HG03280 (cell line): ENCODE data around the gene PRB3.
A peak's percentile ranks its signal among the peaks of the same experiment; 100 is the strongest.

Experiments used
- ATAC-seq: cut with Tn5 transposase; IDR thresholded peaks from one replicate; pipeline ENCODE4 v1.9.1; 2021; ENCODE audit warnings: mild to moderate bottlenecking, moderate library complexity; ENCODE audit not compliant: unreplicated experiment

Gene PRB3

DNA sequence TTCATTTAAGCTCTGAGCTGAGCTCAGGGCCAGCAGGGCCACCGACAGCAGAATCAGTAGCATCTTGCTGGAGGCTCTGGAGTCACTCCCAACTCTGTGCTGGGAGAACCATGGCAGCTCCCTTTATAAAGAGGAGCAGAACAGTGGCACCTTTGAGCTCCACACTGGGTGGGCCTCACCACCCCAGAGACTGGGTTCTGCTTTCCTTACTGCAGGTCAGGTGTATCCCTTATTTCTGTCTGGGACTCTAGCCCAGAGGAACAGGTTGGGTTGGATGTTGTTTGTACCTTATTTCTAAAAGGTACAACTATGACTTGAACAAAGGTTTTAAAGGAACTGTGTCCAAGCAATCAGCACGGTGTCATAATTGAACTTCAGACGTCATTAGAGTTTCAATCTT lies at the start of gene PRB3:
TSS of gene PRB3 (minus strand) at position 101 of the 400 bp plus-strand sequence. CDS start at position 63, 38 bp downstream.
- no peak for ATAC-seq

DNA sequence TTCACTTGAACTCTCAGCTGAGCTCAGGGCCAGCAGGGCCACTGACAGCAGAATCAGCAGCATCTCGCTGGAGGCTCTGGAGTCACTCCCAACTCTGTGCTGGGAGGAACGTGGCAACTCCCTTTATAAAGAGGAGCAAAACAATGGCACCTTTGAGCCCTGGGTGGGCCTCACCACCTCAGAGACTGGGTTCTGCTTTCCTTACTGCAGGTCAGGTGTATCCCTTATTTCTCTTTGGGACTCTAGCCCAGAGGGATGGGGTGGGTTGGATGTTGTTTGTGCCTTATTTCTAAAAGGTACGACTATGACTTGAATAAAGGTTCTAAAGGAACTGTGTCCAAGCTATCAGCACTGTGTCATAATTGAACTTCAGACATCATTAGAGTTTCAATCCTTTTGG lies 40.8 kb upstream of the PRB3 start, which contains the start of gene PRB4:
TSS of gene PRB4 (minus strand) at position 101 of the 400 bp plus-strand sequence. CDS start at position 63, 38 bp downstream.
- ATAC-seq: no peak

DNA sequence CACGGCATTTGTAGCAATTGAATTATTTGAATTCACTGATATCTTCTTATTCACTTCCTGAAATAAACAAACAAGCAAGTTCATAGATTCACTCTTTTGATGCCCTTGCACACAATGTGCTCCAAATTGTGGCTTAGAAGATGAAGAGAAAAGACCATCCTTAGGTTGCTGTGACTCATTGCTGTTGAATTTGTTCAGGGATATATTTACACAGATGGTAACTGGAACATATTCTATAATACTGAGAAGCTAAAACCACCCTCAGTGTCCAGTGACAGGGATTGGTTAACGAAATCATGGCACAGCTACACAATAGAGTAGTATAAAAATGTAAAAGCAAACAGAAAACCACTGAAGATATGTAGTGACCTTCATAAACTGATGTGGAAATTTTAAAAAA lies 37.6 kb upstream of the PRB3 start:
- ATAC-seq: no peak

DNA sequence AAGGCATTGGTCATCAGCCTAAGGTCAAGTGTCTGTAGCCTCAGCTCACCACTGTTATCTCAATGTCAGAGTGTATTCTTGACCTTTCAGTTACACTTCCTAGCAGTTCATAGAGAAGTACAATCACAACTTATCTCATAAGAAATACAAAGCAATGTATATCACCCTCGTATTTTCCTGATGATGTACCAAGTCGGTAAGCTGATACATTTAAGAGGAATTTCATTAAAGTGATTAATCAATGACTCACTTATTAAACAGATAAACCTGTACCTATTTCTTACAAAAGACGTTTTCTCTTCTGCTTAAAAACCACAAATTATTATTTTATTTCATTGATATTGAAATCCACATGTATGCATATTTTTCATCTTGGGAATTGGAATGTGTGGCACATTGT lies 3.9 kb upstream of the PRB3 start:
- ATAC-seq: no peak

DNA sequence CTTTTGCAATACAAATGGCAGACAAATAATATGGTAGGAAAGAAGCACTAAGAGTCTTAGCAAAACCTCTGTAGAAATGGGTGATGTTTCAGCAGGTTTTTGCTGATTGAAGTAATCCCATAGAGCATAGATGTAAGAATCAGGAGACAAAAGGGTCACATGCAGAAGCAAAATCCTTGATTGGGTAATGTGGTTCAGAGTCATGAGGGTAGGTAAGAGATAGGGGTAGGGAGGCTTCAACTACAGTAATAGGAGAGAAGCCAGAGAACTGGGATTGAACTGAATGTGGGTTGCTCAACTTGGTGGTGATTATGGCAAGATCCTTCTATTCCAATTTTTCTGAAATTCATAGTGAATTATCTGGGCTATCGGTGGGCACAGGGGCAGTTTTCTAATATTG lies 5.0 kb downstream of the PRB3 start:
- no peak for ATAC-seq

DNA sequence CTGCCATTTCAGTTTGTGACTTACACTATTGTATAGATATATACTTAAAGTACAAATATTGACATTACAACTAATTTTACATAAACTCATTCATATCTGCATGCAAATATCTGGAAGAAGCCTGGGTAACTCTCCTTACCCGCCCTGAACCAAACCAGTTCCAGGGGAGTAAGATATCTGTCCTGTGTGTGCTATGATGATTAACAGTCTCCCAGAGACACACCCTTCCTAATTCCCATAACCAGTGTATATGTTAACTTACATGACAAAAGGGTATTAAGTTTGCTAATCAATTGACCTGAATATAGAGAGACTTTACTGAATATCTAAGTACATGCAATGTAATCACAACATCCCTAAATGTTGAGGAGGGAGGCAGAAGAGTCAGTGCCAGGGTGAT lies 23.0 kb downstream of the PRB3 start:
- ATAC-seq: no peak

GRCh38 chr12:11242656-11243055 lies 26.9 kb downstream of the PRB3 start:
- no peak for ATAC-seq

DNA sequence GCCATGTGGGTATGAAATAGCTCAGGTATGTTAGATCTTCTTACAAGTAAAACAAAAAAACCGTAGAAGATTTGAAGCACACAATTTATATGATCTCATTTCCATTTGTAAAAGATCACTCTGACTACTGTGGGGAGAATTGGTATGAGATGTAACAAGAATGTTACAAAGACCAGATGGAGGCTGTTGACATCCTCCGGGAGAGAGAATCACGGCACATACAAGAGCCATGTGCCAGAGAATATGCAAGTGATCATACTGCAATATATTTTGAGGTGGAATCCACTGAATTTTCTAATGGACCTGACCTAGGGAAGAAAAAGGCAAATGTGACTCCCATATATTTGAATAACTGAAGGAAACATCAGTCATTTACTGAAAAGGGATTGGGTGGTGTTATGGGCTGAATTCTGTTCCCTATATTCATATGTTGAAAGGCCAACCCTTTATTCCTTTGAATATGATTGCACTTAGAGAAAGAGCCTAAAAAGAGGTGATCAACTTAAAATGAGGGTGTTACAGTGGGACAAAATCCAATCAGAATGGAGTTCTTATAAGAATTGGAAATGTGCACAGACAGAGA lies 29.1 kb downstream of the PRB3 start:
- ATAC-seq: no peak

GRCh38 chr12:11238275-11238674 lies 31.2 kb downstream of the PRB3 start:
- no peak for ATAC-seq

GRCh38 chr12:11233532-11233931 lies 36.0 kb downstream of the PRB3 start:
- ATAC-seq: no peak

DNA sequence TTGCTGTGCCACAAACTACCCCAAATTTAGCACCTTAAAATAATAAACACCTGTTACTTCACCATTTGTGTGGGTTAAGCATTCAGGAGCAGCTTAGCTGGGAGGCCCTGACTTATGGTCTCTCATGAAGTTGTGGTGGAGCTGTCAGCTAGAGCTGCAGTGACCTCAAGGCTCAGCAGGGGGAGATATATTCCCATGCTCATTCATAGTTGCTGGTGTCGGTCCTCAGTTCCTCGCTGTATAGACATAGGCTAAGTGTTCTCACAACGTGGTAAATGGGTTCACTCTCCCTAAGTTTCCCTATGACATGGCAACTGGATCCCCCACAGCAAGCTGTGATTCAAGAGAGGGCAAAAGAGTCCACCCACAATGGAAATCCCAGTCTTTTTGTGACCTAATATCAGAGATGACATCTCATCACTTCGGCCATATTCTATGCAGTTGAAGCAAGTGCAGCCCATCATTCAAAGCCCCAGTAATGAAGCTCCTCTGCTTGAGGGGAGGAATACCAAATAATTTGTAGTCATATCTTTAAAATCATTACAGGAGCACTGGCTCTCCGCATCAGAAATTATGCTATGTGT lies 41.1 kb downstream of the PRB3 start:
- ATAC-seq: peak; percentile 79

GRCh38 chr12:11227373-11227772 lies 42.1 kb downstream of the PRB3 start:
- no peak for ATAC-seq
